ENCODE results near the gene SLC10A3.

GRCh38 chrX:154488336-154489075 lies 1.9 kb downstream of the SLC10A3 start:
- TF ChIP-seq EZH2 (IDR thresholded peaks at IDR 0.05; ENCODE audit: borderline replicate concordance, insufficient read depth, low read depth, low read length, poor library complexity, severe bottlenecking) (no peak), CTCF (IDR thresholded peaks at IDR 0.05) (no peak)

All from B cell (primary cell).